Endothelial cell (in vitro differentiated cells): ENCODE results near the gene CAST. TPM values are rescaled to one million over a fixed set of nuclear protein-coding genes. Genes with fewer than 3 reads are reported as not detected.
"Not testable (repeated sequence)": the region's sequence is repeated elsewhere in the genome, so short reads cannot be mapped to it uniquely, and the experiment has no call there.

Source experiments
- DNase-seq: peaks from one replicate; pipeline ENCODE4 v3.0.0; 2021; ENCODE audit warnings: low spot score
- H3K27ac Mint-ChIP-seq: one replicate; pipeline ENCODE4 v1.8.0; 2021; ENCODE audit warnings: mixed read lengths, inconsistent platforms; ENCODE audit not compliant: unreplicated experiment
- H3K27me3 Mint-ChIP-seq: one replicate; pipeline ENCODE4 v1.8.0; 2021; ENCODE audit warnings: mild to moderate bottlenecking, moderate library complexity, mixed read lengths, inconsistent platforms; ENCODE audit not compliant: unreplicated experiment
- H3K36me3 Mint-ChIP-seq: one replicate; pipeline ENCODE4 v1.8.0; 2021; ENCODE audit warnings: mild to moderate bottlenecking, low read depth, mixed read lengths, inconsistent platforms; ENCODE audit not compliant: unreplicated experiment
- H3K4me1 Mint-ChIP-seq: one replicate; pipeline ENCODE4 v1.8.0; 2021; ENCODE audit warnings: mild to moderate bottlenecking, mixed read lengths, inconsistent platforms; ENCODE audit not compliant: unreplicated experiment
- H3K4me3 Mint-ChIP-seq: one replicate; pipeline ENCODE4 v1.8.0; 2021; ENCODE audit warnings: mild to moderate bottlenecking, mixed read lengths, inconsistent platforms; ENCODE audit not compliant: unreplicated experiment
- H3K9me3 Mint-ChIP-seq: one replicate; pipeline ENCODE4 v1.8.0; 2021; ENCODE audit warnings: mixed read lengths, inconsistent platforms; ENCODE audit not compliant: unreplicated experiment
- CTCF ChIP-seq: fragments of 200-600 bp; sonication (generic); IDR thresholded peaks from one replicate; pipeline ENCODE4 v1.5.0; 2021; ENCODE audit warnings: antibody characterized with exemption; ENCODE audit not compliant: unreplicated experiment
- total RNA-seq: library from RNA; stranded (reverse); fragmentation: NEBNext Ultra II Directional; extraction: Animal tissue kit (Norgen Biotek cat#: 25700); gene quantifications from one replicate; pipeline ENCODE4 v1.2.1, GENCODE V29; 2021; ENCODE audit not compliant: unreplicated experiment

CAST gene
- total RNA-seq, 1 donor from 2014 or later, result 105 TPM

DNA sequence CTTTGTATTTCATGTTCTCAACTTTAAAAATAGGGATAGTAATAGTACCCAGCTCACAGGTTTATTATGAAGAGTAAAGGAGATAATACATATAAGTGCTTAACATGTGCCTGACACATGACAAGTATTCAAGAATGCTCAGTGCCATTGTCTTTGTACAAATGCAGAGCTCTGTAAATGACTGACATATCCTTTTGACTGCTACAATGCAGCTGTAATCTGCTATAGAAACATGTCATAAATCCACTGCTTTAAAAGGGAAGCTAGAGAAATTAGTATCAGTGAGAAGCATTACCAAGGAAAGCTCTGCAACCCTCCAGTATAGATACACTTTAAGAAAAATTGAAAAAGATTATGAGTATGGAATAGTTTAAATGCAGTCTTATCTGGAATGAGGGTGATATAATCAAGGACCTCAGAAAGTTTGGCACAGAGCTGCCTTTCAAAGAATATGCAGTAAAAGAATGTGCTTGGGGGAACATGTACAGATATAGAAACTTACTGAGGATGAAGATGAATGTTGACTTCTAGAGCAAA is 127.7 kb downstream of the CAST start:
- H3K36me3 Mint-ChIP-seq, result peaks cover 14% of the 10 kb centered on the region
- no peak overlapping the region for H3K4me3 Mint-ChIP-seq
- H3K4me1 Mint-ChIP-seq, result peaks cover 16% of the 10 kb centered on the region
- no peak for DNase-seq
- H3K27ac Mint-ChIP-seq, result peak overlapping the region; percentile 22
- TF ChIP-seq CTCF, result no peak
- H3K27me3 Mint-ChIP-seq, result no peaks in the 10 kb centered on the region
- H3K9me3 Mint-ChIP-seq, result no peaks in the 10 kb centered on the region

- Mint-ChIP-seq H3K4me3 (no peak overlapping the region), H3K9me3 (no peaks in the 10 kb centered on the region), H3K27ac (peak overlapping the region; percentile 71), H3K27me3 (no peaks in the 10 kb centered on the region), H3K36me3 (peaks cover 20% of the 10 kb centered on the region), H3K4me1 (peaks cover 16% of the 10 kb centered on the region)
- no peak for DNase-seq
- TF ChIP-seq CTCF, result no peak
Observed at GRCh38 chr5:96790961-96791504, 128.9 kb downstream of the CAST start.

- Mint-ChIP-seq H3K4me3 (peak overlapping the region; percentile 3), H3K36me3 (peaks cover 31% of the 10 kb centered on the region), H3K4me1 (peaks cover 16% of the 10 kb centered on the region), H3K27me3 (no peaks in the 10 kb centered on the region), H3K27ac (no peak overlapping the region), H3K9me3 (no peaks in the 10 kb centered on the region)
- DNase-seq, result no peak
- no peak for TF ChIP-seq CTCF
Observed at GRCh38 chr5:96794757-96795156, 132.6 kb downstream of the CAST start.

- H3K4me1 Mint-ChIP-seq, result peaks cover 11% of the 10 kb centered on the region
- H3K36me3 Mint-ChIP-seq, result peaks cover 22% of the 10 kb centered on the region
- DNase-seq, result no peak
- H3K27ac Mint-ChIP-seq, result no peak overlapping the region
- H3K4me3 Mint-ChIP-seq, result peak overlapping the region; percentile 49
- H3K9me3 Mint-ChIP-seq, result no peaks in the 10 kb centered on the region
- no peaks in the 10 kb centered on the region for H3K27me3 Mint-ChIP-seq
- no peak for TF ChIP-seq CTCF
Observed at GRCh38 chr5:96795626-96796025, 133.4 kb downstream of the CAST start.

- no peaks in the 10 kb centered on the region for H3K9me3 Mint-ChIP-seq
- H3K27me3 Mint-ChIP-seq, result no peaks in the 10 kb centered on the region
- H3K36me3 Mint-ChIP-seq, result peaks cover 21% of the 10 kb centered on the region
- H3K27ac Mint-ChIP-seq, result no peak overlapping the region
- peaks cover 5% of the 10 kb centered on the region for H3K4me1 Mint-ChIP-seq
- no peak overlapping the region for H3K4me3 Mint-ChIP-seq
- no peak for TF ChIP-seq CTCF
- DNase-seq, result no peak
Observed at GRCh38 chr5:96796434-96796833, 134.3 kb downstream of the CAST start.

DNA sequence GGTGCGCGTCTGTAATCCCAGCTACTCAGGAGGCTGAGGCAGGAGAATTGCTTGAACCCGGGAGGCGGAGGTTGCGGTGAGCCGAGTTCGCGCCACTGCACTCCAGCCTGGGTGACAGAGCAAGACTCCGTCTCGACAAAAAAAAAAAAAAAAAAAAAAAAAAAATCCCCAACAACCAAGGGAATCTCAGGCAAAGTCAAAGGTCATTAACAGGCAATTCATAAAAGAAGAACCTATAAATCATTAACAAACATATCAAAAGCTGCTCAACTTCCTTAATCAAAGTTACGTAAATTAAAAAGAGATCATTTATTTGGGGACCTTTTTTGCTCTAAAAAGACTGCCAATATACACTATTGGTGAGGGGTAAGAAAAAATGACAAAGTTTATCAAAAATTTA is 139.5 kb downstream of the CAST start:
- not testable (repeated sequence) for H3K27ac Mint-ChIP-seq, H3K9me3 Mint-ChIP-seq, DNase-seq, H3K4me3 Mint-ChIP-seq, H3K27me3 Mint-ChIP-seq, H3K4me1 Mint-ChIP-seq, H3K36me3 Mint-ChIP-seq
